Kasumi-1 (cell line): ENCODE measurements around the gene VPS35L.
"Not testable (repeated sequence)": the region's sequence is repeated elsewhere in the genome, so short reads cannot be mapped to it uniquely, and the experiment has no call there.

Source experiments
- DNase-seq, 2 experiments: peaks; one replicate each; lab custom pipeline; 2025; lab: John Stamatoyannopoulos, UW

The VPS35L gene

GRCh38 chr16:19649980-19650379 is 94.5 kb downstream of the VPS35L start:
- DNase-seq: no peak

DNA sequence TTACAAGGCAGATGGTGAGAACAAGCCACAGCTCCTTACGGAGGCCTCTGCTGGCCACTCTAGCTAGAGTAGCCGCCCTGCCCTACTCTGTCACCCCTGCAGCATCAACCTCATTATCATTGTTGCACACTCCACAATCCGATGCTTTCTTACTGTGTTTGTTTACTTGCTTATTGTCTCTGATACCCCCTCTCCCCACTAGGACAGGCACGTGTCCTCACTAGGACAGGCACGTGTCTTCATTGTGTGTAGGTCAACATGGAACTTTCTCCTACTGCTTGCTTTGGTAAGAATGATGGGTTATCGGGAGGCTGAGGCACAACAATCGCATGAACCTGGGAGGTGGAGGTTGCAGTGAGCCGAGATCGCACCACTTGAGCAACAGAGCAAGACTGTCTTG is 98.6 kb downstream of the VPS35L start:
- DNase-seq: no peak

DNA sequence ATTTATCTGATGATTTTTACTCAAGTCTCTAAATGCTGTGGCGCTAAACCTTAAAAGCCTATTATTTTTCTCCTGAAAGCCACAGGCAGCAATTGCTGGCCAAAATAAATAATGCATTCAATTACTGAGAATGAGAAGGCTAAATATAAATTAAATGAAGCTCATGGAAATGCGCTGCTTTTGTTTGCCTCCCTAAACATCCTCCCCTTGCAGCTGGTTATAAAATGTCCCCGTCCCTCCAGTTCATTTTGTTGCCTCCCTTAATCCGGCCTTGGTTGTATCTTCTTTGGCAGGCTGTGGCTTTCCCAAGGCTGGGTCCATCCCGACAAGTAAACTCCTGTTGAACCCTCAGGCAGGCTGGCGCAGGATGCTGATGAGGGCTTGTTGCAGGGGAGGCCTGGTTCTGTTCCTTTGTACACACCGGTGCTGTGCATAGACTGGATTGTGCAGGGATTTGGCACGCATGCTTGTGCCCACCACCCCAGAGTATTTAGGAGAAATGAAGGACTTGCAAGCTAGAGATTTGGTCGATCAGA is 99.8 kb downstream of the VPS35L start:
- DNase-seq: no peak

DNA sequence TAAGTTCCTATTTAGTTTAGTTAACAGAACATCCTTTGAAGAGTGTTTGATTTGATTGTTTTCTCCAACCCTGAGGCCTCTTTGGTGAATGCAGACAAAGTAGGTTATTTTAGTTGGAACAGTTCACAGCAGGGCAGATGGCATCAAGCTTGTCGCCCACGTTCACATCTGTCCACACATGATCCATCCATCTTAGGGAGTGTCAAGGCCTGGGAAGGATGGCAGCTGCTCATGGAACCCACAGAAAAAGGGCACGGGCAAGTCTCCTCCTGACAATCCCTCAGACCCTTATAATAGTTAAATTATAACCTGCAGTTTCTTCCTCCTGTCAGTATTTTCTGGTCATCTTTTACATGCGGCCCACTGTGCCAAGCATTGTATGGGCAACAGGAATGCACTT is 102.3 kb downstream of the VPS35L start:
- DNase-seq: no peak

DNA sequence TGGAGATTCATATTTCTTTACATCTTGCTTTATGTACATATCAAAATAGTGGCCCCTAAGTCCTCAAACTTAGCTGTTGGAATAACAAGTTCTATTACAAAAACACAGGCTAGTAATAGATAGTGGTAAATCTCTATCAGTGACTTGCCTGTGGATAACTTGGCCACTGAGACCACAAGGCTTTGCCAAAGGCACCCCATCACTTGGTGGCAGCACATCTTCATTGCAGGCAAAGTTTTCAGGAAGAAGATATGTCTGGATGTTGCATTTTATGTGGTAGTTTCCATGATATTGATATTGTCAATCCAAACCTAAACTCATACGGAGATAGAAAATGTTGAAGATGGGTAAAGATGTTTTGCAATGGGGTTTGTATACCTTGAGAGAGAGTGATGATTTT is 104.1 kb downstream of the VPS35L start:
- DNase-seq: no peak

GRCh38 chr16:19660432-19660831 is 104.9 kb downstream of the VPS35L start:
- no peak for DNase-seq

DNA sequence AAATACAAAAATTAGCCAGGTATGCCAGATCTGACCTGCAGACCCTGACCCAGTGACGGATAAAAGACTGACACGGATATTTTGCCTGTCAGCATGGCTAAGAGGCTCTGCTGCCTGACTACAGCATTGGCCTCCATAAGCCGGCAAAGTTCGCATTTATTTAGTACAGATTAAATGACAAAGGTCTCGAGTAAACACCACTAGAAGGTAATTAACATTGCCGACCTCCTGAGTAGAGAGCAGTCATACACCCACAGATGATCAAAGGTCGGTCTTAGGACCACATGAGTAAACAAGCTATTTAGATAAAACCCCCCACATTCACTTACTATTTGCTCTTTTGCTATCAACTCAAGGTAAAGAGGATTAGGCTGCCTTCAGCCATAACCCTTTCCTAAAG is 106.8 kb downstream of the VPS35L start:
- DNase-seq: no peak

- DNase-seq: no peak
Measured at GRCh38 chr16:19664166-19664565, 108.7 kb downstream of the VPS35L start.

DNA sequence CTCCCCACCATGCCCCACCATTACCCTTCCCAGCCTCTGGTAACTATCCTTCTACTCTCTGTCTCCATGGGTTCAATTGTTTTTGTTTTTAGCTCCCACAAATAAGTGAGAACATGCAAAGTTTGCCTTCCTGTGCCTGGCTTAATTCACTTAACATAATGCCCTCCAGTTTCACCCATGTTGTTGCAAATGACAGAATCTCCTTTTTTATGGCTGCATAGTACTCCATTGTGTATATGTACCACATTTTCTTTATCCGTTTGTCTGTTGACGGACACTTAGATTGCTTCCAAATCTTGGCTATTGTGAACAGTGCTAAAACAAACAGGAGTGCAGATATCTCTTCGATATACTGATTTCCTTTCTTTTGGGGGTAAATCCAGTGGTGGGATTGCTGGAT is 109.8 kb downstream of the VPS35L start:
- DNase-seq: not testable (repeated sequence)

GRCh38 chr16:19666477-19666876 is 111.0 kb downstream of the VPS35L start:
- no peak for DNase-seq

DNA sequence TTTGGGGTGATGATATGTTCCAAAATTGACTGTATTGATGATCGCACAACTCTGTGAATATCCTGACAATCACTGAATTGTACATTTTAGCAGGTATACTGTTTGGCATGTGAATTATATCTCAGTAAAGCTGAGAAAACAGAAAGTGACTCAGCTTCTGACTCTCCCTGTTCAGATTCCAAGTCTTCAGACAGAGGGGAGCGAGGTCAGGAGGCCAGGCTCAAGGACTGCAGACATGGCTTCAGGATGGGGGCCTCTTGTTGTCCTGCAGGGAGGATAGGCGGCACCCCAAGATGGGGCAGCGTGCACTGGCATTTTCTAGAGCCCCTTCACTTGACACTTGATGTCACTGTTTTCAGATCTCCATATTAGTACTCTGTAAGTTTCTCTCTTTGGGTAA is 116.9 kb downstream of the VPS35L start:
- no peak for DNase-seq

GRCh38 chr16:19674485-19674884 is 119.0 kb downstream of the VPS35L start:
- no peak for DNase-seq

DNA sequence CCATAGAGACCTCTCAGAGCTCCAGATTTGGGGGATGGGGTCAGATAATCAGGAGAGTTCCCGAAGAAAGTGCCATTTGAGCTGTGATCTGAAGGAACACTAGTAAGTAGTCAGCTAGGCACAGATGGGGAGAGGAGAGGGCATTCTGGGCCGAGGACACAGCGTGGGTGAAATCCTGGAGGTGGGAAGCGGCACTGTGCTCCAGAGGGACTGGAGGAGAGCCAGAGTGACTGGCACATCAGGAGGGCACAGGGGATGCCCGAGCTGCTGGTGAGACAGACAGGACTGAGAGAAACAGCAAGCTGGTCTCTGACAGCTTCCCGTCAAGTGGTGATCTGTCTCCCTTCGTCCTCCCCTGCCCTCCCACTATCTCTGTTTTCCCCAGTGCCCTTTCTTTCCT is 121.9 kb downstream of the VPS35L start:
- no peak for DNase-seq

GRCh38 chr16:19678804-19679203 is 123.3 kb downstream of the VPS35L start:
- no peak for DNase-seq

DNA sequence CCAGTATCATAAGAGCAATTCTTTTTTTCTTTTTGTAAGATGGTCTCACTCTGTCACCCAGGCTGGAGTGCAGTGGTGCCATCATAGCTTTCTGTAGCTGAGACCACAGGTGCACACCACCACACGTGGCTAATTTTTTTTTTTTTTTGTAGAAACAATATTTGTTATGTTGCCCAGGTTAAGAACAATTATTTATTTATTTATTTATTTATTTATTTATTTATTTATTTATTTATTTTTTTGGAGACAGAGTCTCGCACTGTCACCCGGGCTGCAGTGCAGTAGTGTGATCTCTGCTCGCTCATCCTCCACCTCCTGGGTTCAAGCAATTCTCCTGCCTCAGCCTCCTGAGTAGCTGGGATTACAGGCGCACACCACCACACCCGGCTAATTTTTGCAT is 123.8 kb downstream of the VPS35L start:
- not testable (repeated sequence) for DNase-seq

DNA sequence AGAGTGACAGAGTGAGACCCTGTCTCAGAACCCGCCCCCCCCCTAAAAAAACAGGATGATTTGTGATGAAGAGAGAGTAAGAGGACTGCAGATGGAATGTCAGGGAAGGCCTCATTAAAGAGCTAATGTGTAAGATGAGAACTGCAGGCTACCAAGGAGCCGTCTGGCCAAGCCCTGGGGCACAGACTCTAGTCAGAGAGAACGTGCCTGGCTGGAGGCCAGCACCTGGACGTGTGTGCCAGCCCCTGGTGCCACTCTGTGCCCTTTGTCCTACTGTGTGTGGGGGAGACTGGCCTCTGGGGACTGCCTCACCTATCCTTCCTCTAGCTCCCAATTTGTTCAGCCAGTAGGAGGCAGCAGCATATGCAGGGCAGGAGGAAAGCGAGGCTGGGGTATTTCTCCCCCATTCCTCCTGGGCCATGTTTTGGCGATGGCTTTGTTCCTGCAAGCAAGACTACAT is 125.4 kb downstream of the VPS35L start:
- DNase-seq: no peak

- no peak for DNase-seq
Measured at GRCh38 chr16:19681637-19682036, 126.1 kb downstream of the VPS35L start.

GRCh38 chr16:19683453-19684236 is 128.1 kb downstream of the VPS35L start:
- DNase-seq: no peak

DNA sequence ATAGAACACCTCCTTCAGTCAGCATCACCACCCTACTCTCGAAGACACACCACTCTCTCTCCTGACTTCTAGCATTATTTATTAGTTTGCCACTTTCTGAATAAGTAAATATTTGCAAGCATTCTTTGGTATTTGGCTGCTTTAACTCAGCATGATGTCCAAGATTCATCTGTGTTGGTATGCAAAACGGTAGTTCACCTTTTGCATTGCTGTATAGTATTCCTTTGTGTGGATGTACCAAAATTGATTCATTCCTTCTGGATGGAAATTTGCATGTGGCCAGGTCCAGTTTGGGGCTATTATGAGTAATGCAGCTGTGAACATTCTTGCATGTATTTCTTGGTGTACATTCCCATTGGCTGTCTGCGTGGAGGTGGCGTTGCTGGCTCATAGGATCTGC is 129.7 kb downstream of the VPS35L start:
- no peak for DNase-seq

- no peak for DNase-seq
Measured at GRCh38 chr16:19687279-19687678, 131.8 kb downstream of the VPS35L start.

GRCh38 chr16:19688396-19689024 is 133.0 kb downstream of the VPS35L start:
- peak in 1 of 2 experiments; percentile 12 for DNase-seq

DNA sequence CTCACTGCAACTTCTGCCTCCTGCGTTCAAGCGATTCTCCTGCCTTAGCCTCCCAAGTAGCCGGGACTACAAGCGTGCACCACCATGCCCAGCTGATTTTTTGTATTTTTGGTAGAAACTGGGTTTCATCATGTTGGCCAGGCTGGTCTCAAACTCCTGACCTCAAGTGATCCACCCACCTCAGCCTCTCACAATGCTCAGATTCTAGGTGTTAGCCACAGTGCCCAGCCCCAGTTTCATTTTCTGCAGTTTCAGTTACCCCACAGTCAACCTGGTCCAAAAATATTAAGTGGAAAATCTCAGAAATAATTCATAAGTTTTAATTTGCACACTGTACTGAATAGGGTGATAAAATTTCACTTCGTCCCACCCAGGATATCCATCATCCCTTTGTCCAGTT is 133.8 kb downstream of the VPS35L start:
- no peak for DNase-seq

DNA sequence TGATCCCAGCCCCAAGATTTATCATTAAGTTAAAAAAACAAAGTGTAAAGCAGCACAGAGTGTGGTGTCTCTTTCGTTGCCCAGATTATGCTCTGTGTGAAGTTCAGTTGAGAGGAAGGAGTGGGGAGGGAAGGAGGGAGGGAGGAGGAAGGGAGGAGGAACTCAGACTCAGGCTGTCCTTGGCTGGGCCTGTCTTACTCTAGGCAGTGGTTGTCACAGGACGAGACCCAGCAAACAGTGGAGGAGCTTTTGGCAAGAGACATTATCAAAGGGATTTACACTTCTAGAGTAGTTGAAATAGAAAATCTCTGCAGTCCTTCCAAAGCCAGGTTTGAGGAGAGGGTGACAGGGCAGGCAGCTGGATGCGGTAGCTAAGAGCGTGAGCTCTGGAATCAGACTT is 134.7 kb downstream of the VPS35L start:
- DNase-seq: peak in 1 of 2 experiments; percentile 10
